MM.1S (cell line): ENCODE results near the gene OVCH1.

Experiments
- DNase-seq: peaks from one replicate; pipeline ENCODE4 v3.0.0-alpha.2; 2015
- H2AFZ ChIP-seq: fragments of 300-600 bp; sonication (generic); 2 replicates; pipeline ENCODE4 v1.6.0; 2016; ENCODE audit warnings: antibody characterized with exemption, low read length
- H3F3A ChIP-seq: fragments of 300-600 bp; sonication (generic); 2 replicates; pipeline ENCODE4 v1.6.1; 2016; ENCODE audit warnings: mild to moderate bottlenecking, antibody characterized with exemption, low read length, moderate library complexity, mixed read lengths; ENCODE audit not compliant: insufficient read depth
- H3K27ac ChIP-seq: fragments of 300-600 bp; sonication (generic); 2 replicates; pipeline ENCODE4 v1.5.1; 2016; ENCODE audit warnings: mild to moderate bottlenecking, low read length
- H3K27me3 ChIP-seq: fragments of 300-600 bp; sonication (generic); replicated peaks from 2 replicates; pipeline ENCODE4 v1.6.0; 2016; ENCODE audit warnings: low read length; ENCODE audit not compliant: insufficient read depth
- H3K36me3 ChIP-seq: fragments of 300-600 bp; sonication (generic); replicated peaks from 2 replicates; pipeline ENCODE4 v1.6.1; 2016; ENCODE audit warnings: mild to moderate bottlenecking, low read length, mixed read lengths; ENCODE audit not compliant: insufficient read depth
- H3K4me1 ChIP-seq: fragments of 300-600 bp; sonication (generic); 2 replicates; pipeline ENCODE4 v1.6.1; 2016; ENCODE audit warnings: low read length, mixed read lengths
- H3K4me2 ChIP-seq: fragments of 300-600 bp; sonication (generic); 2 replicates; pipeline ENCODE4 v1.6.0; 2016; ENCODE audit warnings: low read depth, low read length
- H3K4me3 ChIP-seq: fragments of 300-600 bp; sonication (generic); 2 replicates; pipeline ENCODE4 v1.5.1; 2016; ENCODE audit warnings: low read length, mixed read lengths
- H3K79me2 ChIP-seq: fragments of 300-600 bp; sonication (generic); 2 replicates; pipeline ENCODE4 v1.6.1; 2016; ENCODE audit warnings: mixed run types, low read length, mixed read lengths
- H3K9ac ChIP-seq: fragments of 300-600 bp; sonication (generic); 2 replicates; pipeline ENCODE4 v1.6.1; 2016; ENCODE audit warnings: low read length, mixed read lengths
- H3K9me2 ChIP-seq: fragments of 300-600 bp; sonication (generic); replicated peaks from 2 replicates; pipeline ENCODE4 v1.6.1; 2016; ENCODE audit warnings: mild to moderate bottlenecking, low read length, mixed read lengths; ENCODE audit not compliant: insufficient read depth
- H3K9me3 ChIP-seq: fragments of 300-600 bp; sonication (generic); replicated peaks from 2 replicates; pipeline ENCODE4 v1.6.1; 2016; ENCODE audit warnings: mild to moderate bottlenecking, low read length, mixed read lengths; ENCODE audit not compliant: insufficient read depth
- H4K20me1 ChIP-seq: fragments of 300-600 bp; sonication (generic); 2 replicates; pipeline ENCODE4 v1.6.1; 2016; ENCODE audit warnings: mild to moderate bottlenecking, low read length, moderate library complexity, mixed read lengths; ENCODE audit not compliant: insufficient read depth
- EZH2 ChIP-seq: fragments of 300-600 bp; sonication (generic); optimal IDR thresholded peaks from 2 replicates; pipeline ENCODE3; 2017; ENCODE audit warnings: low read depth, mild to moderate bottlenecking, antibody characterized with exemption, low read length, mixed read lengths
- EZH2phosphoT487 ChIP-seq: fragments of 300-600 bp; sonication (generic); IDR thresholded peaks from 2 replicates; pipeline ENCODE4 v1.6.1; 2018; ENCODE audit warnings: antibody characterized with exemption, low read length
- TF ChIP-seq, protein P1 (sequence below): fragments of 300-600 bp; sonication (generic); IDR thresholded peaks from 2 replicates; pipeline ENCODE4 v1.5.1; 2016; ENCODE audit warnings: antibody characterized with exemption, low read length, mixed read lengths

OVCH1 gene, protein sequence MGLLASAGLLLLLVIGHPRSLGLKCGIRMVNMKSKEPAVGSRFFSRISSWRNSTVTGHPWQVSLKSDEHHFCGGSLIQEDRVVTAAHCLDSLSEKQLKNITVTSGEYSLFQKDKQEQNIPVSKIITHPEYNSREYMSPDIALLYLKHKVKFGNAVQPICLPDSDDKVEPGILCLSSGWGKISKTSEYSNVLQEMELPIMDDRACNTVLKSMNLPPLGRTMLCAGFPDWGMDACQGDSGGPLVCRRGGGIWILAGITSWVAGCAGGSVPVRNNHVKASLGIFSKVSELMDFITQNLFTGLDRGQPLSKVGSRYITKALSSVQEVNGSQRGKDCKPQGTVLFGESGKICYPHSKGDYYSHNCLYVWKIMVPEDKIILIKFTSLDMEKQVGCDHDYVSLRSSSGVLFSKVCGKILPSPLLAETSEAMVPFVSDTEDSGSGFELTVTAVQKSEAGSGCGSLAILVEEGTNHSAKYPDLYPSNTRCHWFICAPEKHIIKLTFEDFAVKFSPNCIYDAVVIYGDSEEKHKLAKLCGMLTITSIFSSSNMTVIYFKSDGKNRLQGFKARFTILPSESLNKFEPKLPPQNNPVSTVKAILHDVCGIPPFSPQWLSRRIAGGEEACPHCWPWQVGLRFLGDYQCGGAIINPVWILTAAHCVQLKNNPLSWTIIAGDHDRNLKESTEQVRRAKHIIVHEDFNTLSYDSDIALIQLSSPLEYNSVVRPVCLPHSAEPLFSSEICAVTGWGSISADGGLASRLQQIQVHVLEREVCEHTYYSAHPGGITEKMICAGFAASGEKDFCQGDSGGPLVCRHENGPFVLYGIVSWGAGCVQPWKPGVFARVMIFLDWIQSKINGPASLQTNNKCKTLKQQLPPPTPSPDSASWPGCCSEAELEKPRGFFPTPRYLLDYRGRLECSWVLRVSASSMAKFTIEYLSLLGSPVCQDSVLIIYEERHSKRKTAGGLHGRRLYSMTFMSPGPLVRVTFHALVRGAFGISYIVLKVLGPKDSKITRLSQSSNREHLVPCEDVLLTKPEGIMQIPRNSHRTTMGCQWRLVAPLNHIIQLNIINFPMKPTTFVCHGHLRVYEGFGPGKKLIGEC

DNA sequence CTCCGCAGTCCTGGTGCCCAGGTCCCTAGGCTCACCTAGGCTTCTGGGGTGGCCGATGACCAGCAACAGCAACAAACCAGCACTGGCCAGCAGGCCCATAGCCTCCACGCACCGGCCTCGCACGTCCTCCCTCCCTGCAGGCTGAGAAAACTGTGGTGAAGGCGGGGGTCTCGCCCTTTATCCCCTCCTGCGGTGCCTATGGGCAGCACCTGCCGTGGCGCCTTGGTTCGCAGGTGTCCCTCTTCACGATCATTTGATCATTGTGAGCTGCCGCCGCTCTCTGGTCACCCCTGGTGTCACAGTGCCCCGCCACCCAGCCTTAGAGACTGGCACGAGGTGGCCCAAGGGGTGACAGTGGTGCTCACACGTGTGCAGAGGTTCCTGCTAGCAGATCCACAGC lies at the start of gene OVCH1:
Gene OVCH1, minus strand, starts transcription at position 99 of the 400 bp plus-strand sequence. Its CDS starts 0 bp downstream, at position 99.
- H3K27ac ChIP-seq: no peak within 1 kb of the TSS
- no peak within 1 kb of the TSS for H3K9ac ChIP-seq
- H4K20me1 ChIP-seq: no peaks in the 10 kb centered on the region
- H3K9me3 ChIP-seq: no peaks in the 10 kb centered on the region
- peaks cover 8% of the 10 kb centered on the region; the same call in 1 of the 2 replicates for H3K4me1 ChIP-seq
- H3K27me3 ChIP-seq: no peaks in the 10 kb centered on the region
- TF ChIP-seq, protein P1, sequence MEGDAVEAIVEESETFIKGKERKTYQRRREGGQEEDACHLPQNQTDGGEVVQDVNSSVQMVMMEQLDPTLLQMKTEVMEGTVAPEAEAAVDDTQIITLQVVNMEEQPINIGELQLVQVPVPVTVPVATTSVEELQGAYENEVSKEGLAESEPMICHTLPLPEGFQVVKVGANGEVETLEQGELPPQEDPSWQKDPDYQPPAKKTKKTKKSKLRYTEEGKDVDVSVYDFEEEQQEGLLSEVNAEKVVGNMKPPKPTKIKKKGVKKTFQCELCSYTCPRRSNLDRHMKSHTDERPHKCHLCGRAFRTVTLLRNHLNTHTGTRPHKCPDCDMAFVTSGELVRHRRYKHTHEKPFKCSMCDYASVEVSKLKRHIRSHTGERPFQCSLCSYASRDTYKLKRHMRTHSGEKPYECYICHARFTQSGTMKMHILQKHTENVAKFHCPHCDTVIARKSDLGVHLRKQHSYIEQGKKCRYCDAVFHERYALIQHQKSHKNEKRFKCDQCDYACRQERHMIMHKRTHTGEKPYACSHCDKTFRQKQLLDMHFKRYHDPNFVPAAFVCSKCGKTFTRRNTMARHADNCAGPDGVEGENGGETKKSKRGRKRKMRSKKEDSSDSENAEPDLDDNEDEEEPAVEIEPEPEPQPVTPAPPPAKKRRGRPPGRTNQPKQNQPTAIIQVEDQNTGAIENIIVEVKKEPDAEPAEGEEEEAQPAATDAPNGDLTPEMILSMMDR: no peak
- TF ChIP-seq EZH2phosphoT487 (no peak), EZH2 (no peak)
- no peak for DNase-seq
- no peaks in the 10 kb centered on the region for H3K79me2 ChIP-seq
- H2AFZ ChIP-seq: no peak within 1 kb of the TSS
- H3K9me2 ChIP-seq: no peaks in the 10 kb centered on the region
- no peak within 1 kb of the TSS for H3K4me3 ChIP-seq
- no peak within 1 kb of the TSS for H3K4me2 ChIP-seq
- no peaks in the 10 kb centered on the region for H3F3A ChIP-seq
- no peaks in the 10 kb centered on the region for H3K36me3 ChIP-seq

DNA sequence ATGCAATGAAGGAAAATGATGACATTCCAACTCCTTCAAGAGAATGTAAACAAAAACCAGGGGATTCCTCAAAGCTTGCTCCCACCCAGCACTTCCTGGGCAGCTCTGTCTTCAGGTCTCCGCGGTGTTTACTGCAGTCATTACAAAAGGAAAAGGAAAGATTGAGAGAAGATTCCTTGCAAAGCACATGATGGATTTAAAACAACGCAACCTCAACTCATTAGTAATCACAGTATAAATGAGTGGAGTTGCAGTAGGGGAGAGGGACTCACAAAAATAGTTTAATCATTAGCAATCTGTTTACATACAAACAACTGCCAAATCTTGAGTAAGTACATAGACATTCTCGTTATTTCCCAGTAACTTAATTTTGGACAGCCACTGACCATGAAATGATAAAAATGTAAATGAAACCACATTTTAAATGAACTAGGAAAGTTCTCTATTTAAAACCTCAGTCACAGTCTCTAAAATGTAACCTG lies 49.7 kb upstream of the OVCH1 start:
- TF ChIP-seq EZH2 (no peak), EZH2phosphoT487 (no peak)
- TF ChIP-seq, protein P1: no peak
- no peak for DNase-seq
- Histone ChIP-seq H3K9me2 (no peaks in the 10 kb centered on the region), H2AFZ (no peak overlapping the region), H3K9me3 (no peaks in the 10 kb centered on the region), H3K4me3 (no peak overlapping the region), H3K27me3 (no peaks in the 10 kb centered on the region), H3K4me2 (no peak overlapping the region), H3K36me3 (no peaks in the 10 kb centered on the region), H3K79me2 (no peaks in the 10 kb centered on the region), H3F3A (peaks cover 13% of the 10 kb centered on the region), H3K9ac (no peak overlapping the region), H3K4me1 (peaks cover 17% of the 10 kb centered on the region), H4K20me1 (no peaks in the 10 kb centered on the region), H3K27ac (no peak overlapping the region)

DNA sequence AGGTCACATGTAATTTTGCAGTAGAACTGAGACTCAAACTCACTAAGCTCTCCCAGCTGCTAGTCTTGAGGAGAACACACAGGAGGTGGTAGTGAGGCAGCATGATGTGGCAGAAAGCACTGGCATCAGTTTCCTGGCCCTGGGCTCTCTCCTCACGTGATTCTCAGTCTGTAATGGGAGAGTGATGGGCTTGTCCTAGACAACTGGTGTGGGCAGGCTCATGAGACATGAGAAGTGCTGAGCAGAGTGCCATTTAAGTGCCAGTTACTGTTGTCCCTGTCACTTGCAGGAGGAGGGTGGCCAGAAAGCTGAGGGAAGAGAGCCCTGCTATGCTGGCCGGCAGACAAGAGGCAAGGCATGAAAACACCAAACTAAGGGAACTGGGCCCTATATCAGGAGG lies 48.5 kb upstream of the OVCH1 start:
- TF ChIP-seq EZH2 (no peak), EZH2phosphoT487 (no peak)
- TF ChIP-seq, protein P1: no peak; the same call in 1 of the 2 replicates

More for the DNA sequence above, 48.5 kb upstream of the OVCH1 start:
- no peaks in the 10 kb centered on the region for H4K20me1 ChIP-seq
- H3K27me3 ChIP-seq: no peaks in the 10 kb centered on the region
- H3K9ac ChIP-seq: no peak overlapping the region
- no peaks in the 10 kb centered on the region for H3K79me2 ChIP-seq
- no peak for DNase-seq
- H3K4me3 ChIP-seq: no peak overlapping the region
- H3K27ac ChIP-seq: no peak overlapping the region
- peaks cover 17% of the 10 kb centered on the region for H3K4me1 ChIP-seq
- no peaks in the 10 kb centered on the region for H3K9me2 ChIP-seq
- H3K36me3 ChIP-seq: no peaks in the 10 kb centered on the region
- H3F3A ChIP-seq: peaks cover 13% of the 10 kb centered on the region
- H2AFZ ChIP-seq: no peak overlapping the region
- H3K4me2 ChIP-seq: 0 out of 2 replicates have a peak overlapping the region, but pooled peaks have one; percentile 12
- no peaks in the 10 kb centered on the region for H3K9me3 ChIP-seq
